Neural crest cell (in vitro differentiated cells): ENCODE measurements around the gene PECR. TPM values are rescaled to one million over a fixed set of nuclear protein-coding genes. Genes with fewer than 3 reads are reported as not detected.

ENCODE experiments used
- DNase-seq: peaks from one replicate; pipeline ENCODE4 v3.0.0; 2021; ENCODE audit warnings: low read depth, mixed read lengths, low spot score
- H3K27ac Mint-ChIP-seq: one replicate; pipeline ENCODE4 v1.8.0; 2021; ENCODE audit warnings: mild to moderate bottlenecking, mixed read lengths; ENCODE audit not compliant: unreplicated experiment
- H3K27me3 Mint-ChIP-seq: 2 replicates; pipeline ENCODE4 v1.8.0; 2021; ENCODE audit warnings: low read depth, mild to moderate bottlenecking, mixed read lengths
- H3K36me3 Mint-ChIP-seq: 2 replicates; pipeline ENCODE4 v1.8.0; 2021; ENCODE audit warnings: low read depth, mild to moderate bottlenecking, mixed read lengths
- H3K4me1 Mint-ChIP-seq: 2 replicates; pipeline ENCODE4 v1.8.0; 2021; ENCODE audit warnings: mixed read lengths
- H3K4me3 Mint-ChIP-seq: one replicate; pipeline ENCODE4 v1.8.0; 2021; ENCODE audit warnings: mild to moderate bottlenecking, mixed read lengths
- H3K9me3 Mint-ChIP-seq: 2 replicates; pipeline ENCODE4 v1.8.0; 2021; ENCODE audit warnings: mixed read lengths
- CTCF ChIP-seq: fragments of 200-600 bp; sonication (generic); conservative IDR thresholded peaks from 2 replicates; pipeline ENCODE4 v1.5.0; 2021; ENCODE audit warnings: antibody characterized with exemption, mild to moderate bottlenecking
- total RNA-seq: library from RNA; stranded (reverse); gene quantifications from 2 replicates; pipeline ENCODE4 v1.2.1, GENCODE V29; 2021

The PECR gene
- total RNA-seq, 1 donor from 2014 or later = 18.2 TPM

GRCh38 chr2:216109962-216110614 lies 28.5 kb upstream of the PECR start:
- peaks cover 21% of the 10 kb centered on the region for H3K36me3 Mint-ChIP-seq
- H3K27me3 Mint-ChIP-seq = peaks cover 4% of the 10 kb centered on the region
- peaks cover 79% of the 10 kb centered on the region for H3K4me1 Mint-ChIP-seq
- TF ChIP-seq CTCF = peak; percentile 69
- no peaks in the 10 kb centered on the region for H3K9me3 Mint-ChIP-seq
- DNase-seq = no peak
- H3K4me3 Mint-ChIP-seq = peak overlapping the region; percentile 99
- H3K27ac Mint-ChIP-seq = peak overlapping the region; percentile 99

- peaks cover 79% of the 10 kb centered on the region for H3K4me1 Mint-ChIP-seq
- peak; percentile 97 for DNase-seq
- peak within 1 kb of the TSS; percentile 99 for H3K4me3 Mint-ChIP-seq
- H3K36me3 Mint-ChIP-seq = peaks cover 14% of the 10 kb centered on the region
- H3K27me3 Mint-ChIP-seq = peaks cover 4% of the 10 kb centered on the region
- no peaks in the 10 kb centered on the region for H3K9me3 Mint-ChIP-seq
- TF ChIP-seq CTCF = no peak
- peak within 1 kb of the TSS; percentile 99 for H3K27ac Mint-ChIP-seq
Measured at GRCh38 chr2:216108967-216109921, 27.6 kb upstream of the PECR start, which contains the start of gene XRCC5. Gene XRCC5, plus strand, starts transcription at chr2:216109348. Its CDS starts 89 bp downstream, at chr2:216109437.

- H3K4me3 Mint-ChIP-seq = peak overlapping the region; percentile 99
- H3K27ac Mint-ChIP-seq = peak overlapping the region; percentile 88
- H3K9me3 Mint-ChIP-seq = no peaks in the 10 kb centered on the region
- peaks cover 16% of the 10 kb centered on the region for H3K36me3 Mint-ChIP-seq
- peaks cover 73% of the 10 kb centered on the region for H3K4me1 Mint-ChIP-seq
- no peak for TF ChIP-seq CTCF
- peak; percentile 12 for DNase-seq
- H3K27me3 Mint-ChIP-seq = peaks cover 4% of the 10 kb centered on the region
Measured at GRCh38 chr2:216108310-216108966, 26.8 kb upstream of the PECR start.

GRCh38 chr2:216107760-216108159 lies 26.2 kb upstream of the PECR start:
- TF ChIP-seq CTCF = no peak
- DNase-seq = peak; percentile 47
- peak overlapping the region; percentile 99 for H3K4me3 Mint-ChIP-seq
- H3K27me3 Mint-ChIP-seq = peaks cover 4% of the 10 kb centered on the region
- H3K9me3 Mint-ChIP-seq = no peaks in the 10 kb centered on the region
- H3K36me3 Mint-ChIP-seq = peaks cover 20% of the 10 kb centered on the region
- peaks cover 66% of the 10 kb centered on the region for H3K4me1 Mint-ChIP-seq
- H3K27ac Mint-ChIP-seq = peak overlapping the region; percentile 94

GRCh38 chr2:216107320-216107719 lies 25.7 kb upstream of the PECR start:
- H3K27me3 Mint-ChIP-seq = peaks cover 4% of the 10 kb centered on the region
- peak overlapping the region; percentile 94 for H3K27ac Mint-ChIP-seq
- H3K4me1 Mint-ChIP-seq = peaks cover 62% of the 10 kb centered on the region
- TF ChIP-seq CTCF = no peak
- DNase-seq = no peak
- H3K9me3 Mint-ChIP-seq = no peaks in the 10 kb centered on the region
- H3K36me3 Mint-ChIP-seq = peaks cover 21% of the 10 kb centered on the region
- H3K4me3 Mint-ChIP-seq = peak overlapping the region; percentile 99
